Cardiac muscle cell (in vitro differentiated cells and primary cell): ENCODE data around the gene GYG2. TPM values are rescaled to one million over a fixed set of nuclear protein-coding genes. Genes with fewer than 3 reads are reported as not detected.

Experiments
- DNase-seq, 2 donors: peaks; one replicate each; pipeline versions ENCODE4 v3.0.0 to v3.0.0-alpha.2; 2010 to 2017; ENCODE audit warnings: low read depth in 1 of 2, low spot score in 1 of 2
- H3K27ac ChIP-seq: fragments of 200-600 bp; sonication (generic); 2 replicates; pipeline ENCODE4 v1.5.1; 2016
- H3K27me3 ChIP-seq: fragments of 200-600 bp; sonication (generic); 2 replicates; pipeline ENCODE4 v1.6.0; 2016; ENCODE audit warnings: control low read depth
- H3K36me3 ChIP-seq: fragments of 200-600 bp; sonication (generic); 2 replicates; pipeline ENCODE4 v1.5.1; 2016; ENCODE audit warnings: control low read depth
- H3K4me1 ChIP-seq: fragments of 200-600 bp; sonication (generic); 2 replicates; pipeline ENCODE4 v1.8.1; 2017; ENCODE audit warnings: low read depth, mild to moderate bottlenecking, mixed run types
- H3K4me3 ChIP-seq: fragments of 200-600 bp; sonication (generic); 2 replicates; pipeline ENCODE4 v1.5.1; 2016; ENCODE audit warnings: mild to moderate bottlenecking
- H3K9me3 ChIP-seq: fragments of 200-600 bp; sonication (generic); 2 replicates; pipeline ENCODE4 v1.5.1; 2017; ENCODE audit warnings: low read depth, mild to moderate bottlenecking, control low read depth
- CTCF ChIP-seq: IDR thresholded peaks from 2 replicates; pipeline ENCODE4 v1.5.1; 2012; ENCODE audit warnings: low read depth, mild to moderate bottlenecking, low read length
- polyA plus RNA-seq: library from polyadenylated mRNA; unstranded; fragments of >200 nt; fragmentation: Nextera tagmentation; extraction: Ambion mirVana; gene quantifications from 2 replicates; pipeline ENCODE4 v1.2.1, GENCODE V29; 2016
- total RNA-seq: library from RNA; depleted of rRNA; stranded (reverse); fragments of >200 nt; gene quantifications from 2 replicates; pipeline ENCODE4 v1.2.3, GENCODE V29; 2016

Gene GYG2
- total and polyA plus RNA-seq, 2 experiments from 2014 or later = 58.0 to 58.4 TPM

- Histone ChIP-seq H3K4me3 (no peak overlapping the region), H3K36me3 (peaks cover 5% of the 10 kb centered on the region), H3K4me1 (no peaks in the 10 kb centered on the region), H3K9me3 (no peaks in the 10 kb centered on the region), H3K27me3 (no peaks in the 10 kb centered on the region), H3K27ac (no peak overlapping the region)
- no peak for DNase-seq
- no peak for TF ChIP-seq CTCF
Observed at GRCh38 chrX:2867206-2867605, 38.5 kb downstream of the GYG2 start.

GRCh38 chrX:2870650-2871049, 41.9 kb downstream of the GYG2 start:
- Histone ChIP-seq H3K4me3 (no peak overlapping the region), H3K27me3 (no peaks in the 10 kb centered on the region), H3K27ac (no peak overlapping the region), H3K9me3 (no peaks in the 10 kb centered on the region), H3K36me3 (no peaks in the 10 kb centered on the region), H3K4me1 (no peaks in the 10 kb centered on the region)
- no peak for DNase-seq
- TF ChIP-seq CTCF = no peak

GRCh38 chrX:2871831-2872230, 43.1 kb downstream of the GYG2 start:
- TF ChIP-seq CTCF = no peak
- no peak for DNase-seq
- peaks cover 2% of the 10 kb centered on the region for H3K4me1 ChIP-seq
- no peaks in the 10 kb centered on the region for H3K27me3 ChIP-seq
- H3K36me3 ChIP-seq = no peaks in the 10 kb centered on the region
- no peak overlapping the region for H3K27ac ChIP-seq
- no peaks in the 10 kb centered on the region for H3K9me3 ChIP-seq
- H3K4me3 ChIP-seq = no peak overlapping the region

GRCh38 chrX:2872671-2873277, 44.0 kb downstream of the GYG2 start:
- DNase-seq = no peak
- no peaks in the 10 kb centered on the region for H3K36me3 ChIP-seq
- H3K27ac ChIP-seq = no peak overlapping the region
- no peak overlapping the region for H3K4me3 ChIP-seq
- H3K27me3 ChIP-seq = no peaks in the 10 kb centered on the region
- H3K9me3 ChIP-seq = no peaks in the 10 kb centered on the region
- TF ChIP-seq CTCF = no peak
- H3K4me1 ChIP-seq = peaks cover 2% of the 10 kb centered on the region

- Histone ChIP-seq H3K27ac (no peak overlapping the region), H3K4me1 (peaks cover 2% of the 10 kb centered on the region), H3K27me3 (no peaks in the 10 kb centered on the region), H3K36me3 (no peaks in the 10 kb centered on the region), H3K9me3 (no peaks in the 10 kb centered on the region), H3K4me3 (no peak overlapping the region)
- DNase-seq = no peak
- no peak for TF ChIP-seq CTCF
Observed at GRCh38 chrX:2874222-2875135, 45.7 kb downstream of the GYG2 start.
